IPS-NIHi11 (cell line): Measurements from ENCODE around the gene CEPT1.
A peak's percentile ranks its signal among the peaks of the same experiment; 100 is the strongest.

Experiments
- DNase-seq: peaks from one replicate; pipeline ENCODE4 v3.0.0; 2012; ENCODE audit warnings: mixed read lengths, low spot score

CEPT1 gene

GRCh38 chr1:111192658-111193519, 52.9 kb downstream of the CEPT1 start:
- DNase-seq: no peak

- no peak for DNase-seq
These were observed 53.9 kb downstream of the CEPT1 start for GRCh38 chr1:111193712-111194480.

GRCh38 chr1:111195002-111195684, 55.1 kb downstream of the CEPT1 start:
- DNase-seq: no peak

GRCh38 chr1:111196213-111196612, 56.2 kb downstream of the CEPT1 start:
- DNase-seq: no peak

- peak; percentile 52 for DNase-seq
These were observed 57.7 kb downstream of the CEPT1 start for GRCh38 chr1:111197598-111198284.

- no peak for DNase-seq
These were observed 58.8 kb downstream of the CEPT1 start for GRCh38 chr1:111198836-111199235.

GRCh38 chr1:111199329-111199728, 59.3 kb downstream of the CEPT1 start:
- no peak for DNase-seq

- no peak for DNase-seq
These were observed 60.1 kb downstream of the CEPT1 start, which contains the start of gene DENND2D for GRCh38 chr1:111199881-111200801. Gene DENND2D, minus strand, starts transcription at chr1:111200646. Its CDS starts 187 bp downstream, at chr1:111200459.

- no peak for DNase-seq
These were observed 60.8 kb downstream of the CEPT1 start for GRCh38 chr1:111200802-111201161.

GRCh38 chr1:111201275-111202090, 61.5 kb downstream of the CEPT1 start:
- no peak for DNase-seq

GRCh38 chr1:111202366-111202706, 62.3 kb downstream of the CEPT1 start:
- DNase-seq: no peak

GRCh38 chr1:111202707-111203623, 62.9 kb downstream of the CEPT1 start:
- DNase-seq: peak; percentile 64

- DNase-seq: peak; percentile 73
These were observed 63.7 kb downstream of the CEPT1 start for GRCh38 chr1:111203681-111204200.

- DNase-seq: peak; percentile 66
These were observed 64.4 kb downstream of the CEPT1 start for GRCh38 chr1:111204201-111204982.

- no peak for DNase-seq
These were observed 65.1 kb downstream of the CEPT1 start for GRCh38 chr1:111204983-111205713.

- DNase-seq: no peak
These were observed 65.7 kb downstream of the CEPT1 start for GRCh38 chr1:111205714-111206050.

GRCh38 chr1:111208921-111209320, 68.9 kb downstream of the CEPT1 start:
- no peak for DNase-seq
